Mammary epithelial cell (primary cell): ENCODE data around the gene CAB39L.

Experiments used
- EZH2 ChIP-seq: IDR thresholded peaks from 2 replicates; pipeline ENCODE4 v1.6.1; 2012; ENCODE audit warnings: low read length, inconsistent platforms, borderline replicate concordance
- TF ChIP-seq, protein P1 (sequence below), 2 donors: IDR thresholded peaks in 1 of 2; conservative IDR thresholded peaks in 1 of 2; 2 replicates each; pipeline ENCODE4 v1.5.1; 2011 to 2012; ENCODE audit warnings: inconsistent platforms in 2 of 2, low read length in 2 of 2, mild to moderate bottlenecking in 2 of 2, control low read depth in 1 of 2, low read depth in 1 of 2; ENCODE audit not compliant: insufficient read depth in 1 of 2; ENCODE audit errors: extremely low read depth in 1 of 2

- TF ChIP-seq, protein P1, sequence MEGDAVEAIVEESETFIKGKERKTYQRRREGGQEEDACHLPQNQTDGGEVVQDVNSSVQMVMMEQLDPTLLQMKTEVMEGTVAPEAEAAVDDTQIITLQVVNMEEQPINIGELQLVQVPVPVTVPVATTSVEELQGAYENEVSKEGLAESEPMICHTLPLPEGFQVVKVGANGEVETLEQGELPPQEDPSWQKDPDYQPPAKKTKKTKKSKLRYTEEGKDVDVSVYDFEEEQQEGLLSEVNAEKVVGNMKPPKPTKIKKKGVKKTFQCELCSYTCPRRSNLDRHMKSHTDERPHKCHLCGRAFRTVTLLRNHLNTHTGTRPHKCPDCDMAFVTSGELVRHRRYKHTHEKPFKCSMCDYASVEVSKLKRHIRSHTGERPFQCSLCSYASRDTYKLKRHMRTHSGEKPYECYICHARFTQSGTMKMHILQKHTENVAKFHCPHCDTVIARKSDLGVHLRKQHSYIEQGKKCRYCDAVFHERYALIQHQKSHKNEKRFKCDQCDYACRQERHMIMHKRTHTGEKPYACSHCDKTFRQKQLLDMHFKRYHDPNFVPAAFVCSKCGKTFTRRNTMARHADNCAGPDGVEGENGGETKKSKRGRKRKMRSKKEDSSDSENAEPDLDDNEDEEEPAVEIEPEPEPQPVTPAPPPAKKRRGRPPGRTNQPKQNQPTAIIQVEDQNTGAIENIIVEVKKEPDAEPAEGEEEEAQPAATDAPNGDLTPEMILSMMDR (conservative IDR thresholded peaks at IDR 0.05 in 1 of 2, IDR thresholded peaks at IDR 0.05 in 1 of 2; ENCODE audit: extremely low read depth in 1 of 2, insufficient read depth in 1 of 2, low read depth in 1 of 2, low read length in 2 of 2) = no peak
- no peak for TF ChIP-seq EZH2
These were observed 36.8 kb downstream of the CAB39L start for GRCh38 chr13:49407068-49407467.
